ENCODE measurements around the gene MRPS6. TPM values are rescaled to one million over a fixed set of nuclear protein-coding genes. Genes with fewer than 3 reads are reported as not detected.

Gene MRPS6
- total RNA-seq, 1 experiment from 2014 or later = 109 TPM

- no peak for TF ChIP-seq TCF7L2 (IDR thresholded peaks at IDR 0.05; ENCODE audit: low read depth, low read length)
- TF ChIP-seq, protein P1, sequence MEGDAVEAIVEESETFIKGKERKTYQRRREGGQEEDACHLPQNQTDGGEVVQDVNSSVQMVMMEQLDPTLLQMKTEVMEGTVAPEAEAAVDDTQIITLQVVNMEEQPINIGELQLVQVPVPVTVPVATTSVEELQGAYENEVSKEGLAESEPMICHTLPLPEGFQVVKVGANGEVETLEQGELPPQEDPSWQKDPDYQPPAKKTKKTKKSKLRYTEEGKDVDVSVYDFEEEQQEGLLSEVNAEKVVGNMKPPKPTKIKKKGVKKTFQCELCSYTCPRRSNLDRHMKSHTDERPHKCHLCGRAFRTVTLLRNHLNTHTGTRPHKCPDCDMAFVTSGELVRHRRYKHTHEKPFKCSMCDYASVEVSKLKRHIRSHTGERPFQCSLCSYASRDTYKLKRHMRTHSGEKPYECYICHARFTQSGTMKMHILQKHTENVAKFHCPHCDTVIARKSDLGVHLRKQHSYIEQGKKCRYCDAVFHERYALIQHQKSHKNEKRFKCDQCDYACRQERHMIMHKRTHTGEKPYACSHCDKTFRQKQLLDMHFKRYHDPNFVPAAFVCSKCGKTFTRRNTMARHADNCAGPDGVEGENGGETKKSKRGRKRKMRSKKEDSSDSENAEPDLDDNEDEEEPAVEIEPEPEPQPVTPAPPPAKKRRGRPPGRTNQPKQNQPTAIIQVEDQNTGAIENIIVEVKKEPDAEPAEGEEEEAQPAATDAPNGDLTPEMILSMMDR (IDR thresholded peaks at IDR 0.05) = no peak
- DNase-seq (ENCODE audit: low read depth, low spot score) (no peak), ATAC-seq (no peak)
- ChIA-PET POLR2A (no interaction called here), CTCF (no interaction called here)
- in situ Hi-C loops (cut with HindIII; ENCODE audit: low pct_unique_long_range_greater_than_20kb, low sequenced_read_pairs) = no loop called here
- intact Hi-C loops (cut with micrococcal nuclease; ENCODE audit: unreplicated experiment) = no loop called here
- Histone ChIP-seq H3K27ac (ENCODE audit: low read length) (peak overlapping the region; percentile 7; the same call in 1 of the 2 replicates), H3K27me3 (ENCODE audit: control insufficient read depth, insufficient read depth, low read length) (no peaks in the 10 kb centered on the region), H3K4me3 (ENCODE audit: low read depth in 2 of 2, low read length in 2 of 2) (no peak overlapping the region), H3K36me3 (ENCODE audit: control insufficient read depth, insufficient read depth, low read length) (peaks cover 9% of the 10 kb centered on the region), H3K9me3 (ENCODE audit: control insufficient read depth, insufficient read depth, low read depth, low read length) (no peaks in the 10 kb centered on the region), H3K4me1 (ENCODE audit: control insufficient read depth, insufficient read depth, low read length) (peaks cover 58% of the 10 kb centered on the region)
- no TSS peak for BruUV-seq (replicated peaks)
Observed at GRCh38 chr21:34083357-34083756, 10.0 kb downstream of the MRPS6 start.

DNA sequence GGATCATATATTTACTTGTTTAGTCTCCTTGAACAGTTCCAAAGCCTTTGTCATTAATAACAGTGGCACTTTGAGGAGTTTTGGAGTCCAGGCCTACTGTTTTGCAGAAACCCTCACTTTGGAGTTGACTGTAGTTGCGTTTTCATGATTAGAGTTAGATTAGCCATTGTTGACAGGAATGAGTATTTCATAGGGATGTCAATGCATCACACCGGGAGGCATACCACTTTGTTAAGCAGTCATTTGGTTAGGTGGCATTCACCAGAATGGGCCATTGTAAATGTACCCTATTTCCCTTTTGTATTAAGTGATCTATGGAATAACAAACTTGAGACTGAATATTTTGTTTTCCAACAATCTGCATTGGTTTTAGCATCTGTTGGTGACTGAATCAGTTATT is 11.8 kb downstream of the MRPS6 start:
- ATAC-seq = no peak
- intact Hi-C loops (cut with micrococcal nuclease; ENCODE audit: unreplicated experiment) (no loop called here), in situ Hi-C loops (cut with HindIII; ENCODE audit: low pct_unique_long_range_greater_than_20kb, low sequenced_read_pairs) (no loop called here)
- BruUV-seq (replicated peaks) = no TSS peak
- TF ChIP-seq, protein P1 (IDR thresholded peaks at IDR 0.05) = no peak
- no peak for TF ChIP-seq REST (IDR thresholded peaks at IDR 0.05; ENCODE audit: insufficient read depth in 1 of 2, low read depth in 2 of 2, low read length in 1 of 2)
- TF ChIP-seq POLR2AphosphoS5 (IDR thresholded peaks at IDR 0.05; ENCODE audit: low read depth, low read length) = no peak
- no peak for TF ChIP-seq SIN3A (IDR thresholded peaks at IDR 0.05; ENCODE audit: borderline replicate concordance, insufficient read depth, low read depth, low read length)
- no peak for TF ChIP-seq TCF7L2 (IDR thresholded peaks at IDR 0.05; ENCODE audit: low read depth, low read length)
- H3K4me3 ChIP-seq (ENCODE audit: low read depth in 2 of 2, low read length in 2 of 2) = no peak overlapping the region
- H3K4me1 ChIP-seq (ENCODE audit: control insufficient read depth, insufficient read depth, low read length) = peaks cover 58% of the 10 kb centered on the region
- no peaks in the 10 kb centered on the region for H3K27me3 ChIP-seq (ENCODE audit: control insufficient read depth, insufficient read depth, low read length)
- no peaks in the 10 kb centered on the region for H3K9me3 ChIP-seq (ENCODE audit: control insufficient read depth, insufficient read depth, low read depth, low read length)
- POLR2A ChIA-PET = no interaction called here
- CTCF ChIA-PET = no interaction called here
- peaks cover 6% of the 10 kb centered on the region for H3K36me3 ChIP-seq (ENCODE audit: control insufficient read depth, insufficient read depth, low read length)
- DNase-seq (ENCODE audit: low read depth, low spot score) = no peak
- no peak overlapping the region for H3K27ac ChIP-seq (ENCODE audit: low read length)
